ENCODE measurements around the gene POLQ. TPM values are rescaled to one million over a fixed set of nuclear protein-coding genes. Genes with fewer than 3 reads are reported as not detected.
A peak's percentile ranks its signal among the peaks of the same experiment; 100 is the strongest.
"Not testable (repeated sequence)": the region's sequence is repeated elsewhere in the genome, so short reads cannot be mapped to it uniquely, and the experiment has no call there.

POLQ gene
- total and polyA plus RNA-seq, 2 of the 8 experiments (the other 6 are each of a cell fraction or from before 2014, with no cell fraction given): 3.6 to 15.3 TPM

GRCh38 chr3:121593806-121594205 lies 48.0 kb upstream of the POLQ start:
- H3K18ac ChIP-seq (ENCODE audit: extremely low read depth, low read length); H3K79me2 ChIP-seq (ENCODE audit: control insufficient read depth in 1 of 2, insufficient read depth in 2 of 2, low read length in 2 of 2); H3K79me1 ChIP-seq (ENCODE audit: low read depth, low read length); FAIRE-seq; H3K14ac ChIP-seq (ENCODE audit: insufficient read length); H2BK15ac ChIP-seq (ENCODE audit: low read length); H3K23ac ChIP-seq (ENCODE audit: insufficient read length); H4K8ac ChIP-seq (ENCODE audit: extremely low read depth, insufficient read depth, low read length); H2AK5ac ChIP-seq (ENCODE audit: low read depth, low read length); H3K9me3 ChIP-seq (ENCODE audit: insufficient read depth in 2 of 2, low read depth in 1 of 2, low read length in 1 of 2); H3K23me2 ChIP-seq (ENCODE audit: low read depth, low read length); H4K20me1 ChIP-seq (replicated peaks in 1 of 2; ENCODE audit: control insufficient read depth in 1 of 2, insufficient read depth in 2 of 2, low read length in 2 of 2); H3K27me3 ChIP-seq (replicated peaks in 1 of 4; ENCODE audit: control insufficient read depth in 3 of 4, extremely low read depth in 1 of 4, insufficient read depth in 3 of 4, low read length in 3 of 4); H3K4ac ChIP-seq (replicated peaks; ENCODE audit: insufficient read length, low read depth, low read length); H3K36me3 ChIP-seq (ENCODE audit: control insufficient read depth in 2 of 4, insufficient read depth in 4 of 4, low read length in 3 of 4); H2AFZ ChIP-seq (ENCODE audit: low read length): not testable (repeated sequence)
- 0 out of 2 replicates have a peak, but pooled peaks have one; percentile 13 for TF ChIP-seq RBBP5 (IDR thresholded peaks at IDR 0.05; ENCODE audit: borderline replicate concordance, low read depth, low read length)
- 56% methylated on average over 4 of the region's 4 CpGs; no CpG with 5 or more reads in 1 of the 2 experiments for WGBS, 2 experiments (ENCODE audit: extremely low coverage in 1 of 2, insufficient coverage in 1 of 2, insufficient read length in 1 of 2, insufficient replicate concordance in 2 of 2, low coverage in 1 of 2, low lambda C conversion rate in 2 of 2, missing lambda C conversion rate in 1 of 2)
- Histone ChIP-seq H2BK20ac (ENCODE audit: low read length) (peak overlapping the region; percentile 84), H4K5ac (ENCODE audit: insufficient read length, low read depth, low read length) (peak overlapping the region; percentile 25), H2BK120ac (replicated peaks; ENCODE audit: low read depth, low read length) (peak overlapping the region; percentile 85), H4K91ac (replicated peaks; ENCODE audit: insufficient read length, low read length) (peak overlapping the region; percentile 75), H3K9ac (replicated peaks in 1 of 4; ENCODE audit: extremely low read depth in 1 of 4, low read depth in 3 of 4, low read length in 3 of 4) (peak overlapping the region in 2 of 4 experiments; percentile 54 to 60; a peak in 4 of 7 replicates), H2BK12ac (ENCODE audit: low read depth, low read length) (peak overlapping the region; percentile 88), H3K4me1 (replicated peaks in 1 of 4; ENCODE audit: control insufficient read depth in 3 of 4, insufficient read depth in 4 of 4, low read length in 3 of 4) (peaks cover 5 to 22% (median 11%) of the 10 kb centered on the region in 4 experiments; a peak in 6 of 7 replicates), H3K4me2 (ENCODE audit: insufficient read depth in 1 of 2, low read depth in 2 of 2, low read length in 2 of 2) (peak overlapping the region; percentile 49 to 80), H3K56ac (replicated peaks; ENCODE audit: insufficient read length, low read depth, low read length) (peak overlapping the region; percentile 42), H2BK5ac (ENCODE audit: low read depth, low read length) (peak overlapping the region; percentile 100), H3K27ac (ENCODE audit: low read depth, low read length) (peak overlapping the region; percentile 86; the same call in 1 of the 2 replicates), H3K4me3 (ENCODE audit: extremely low read depth in 1 of 4, insufficient read depth in 2 of 4, low read depth in 3 of 4, low read length in 4 of 4) (peak overlapping the region in 1 of 4 experiments; percentile 43; a peak in 2 of 8 replicates)
- ChIA-PET CTCF (ENCODE audit: partially characterized antibody) (interaction anchor here (0.8 to 1.5 kb wide), 3 partner anchors 8 to 43 kb away, joined by 4 to 7 read pairs (median 5); no protein-coding TSS in a partner anchor), POLR2A (ENCODE audit: partially characterized antibody) (interaction anchor here (0.7 to 3.1 kb wide), 20 partner anchors 8 to 173 kb away, joined by 3 to 18 read pairs (median 4); no protein-coding TSS in a partner anchor)
- peak in 1 of 2 experiments; percentile 48 for DNase-seq (ENCODE audit: low read depth in 1 of 2, low spot score in 2 of 2)
